PC-3 (cell line): ENCODE results near the gene LSM5.

Experiments
- EZH2 ChIP-seq: fragments of 300-600 bp; sonication (generic); IDR thresholded peaks from one replicate; pipeline ENCODE4 v1.6.1; 2017; ENCODE audit warnings: antibody characterized with exemption, mild to moderate bottlenecking, low read length; ENCODE audit not compliant: unreplicated experiment
- EZH2phosphoT487 ChIP-seq: fragments of 300-600 bp; sonication (generic); IDR thresholded peaks from 2 replicates; pipeline ENCODE4 v1.6.1; 2018; ENCODE audit warnings: mild to moderate bottlenecking, antibody characterized with exemption, low read length, borderline replicate concordance
- TF ChIP-seq, protein P1 (sequence below): fragments of 300-600 bp; sonication (generic); conservative IDR thresholded peaks from 2 replicates; pipeline ENCODE4 v1.5.1; 2017; ENCODE audit warnings: antibody characterized with exemption, low read depth, mild to moderate bottlenecking, low read length

- TF ChIP-seq, protein P1, sequence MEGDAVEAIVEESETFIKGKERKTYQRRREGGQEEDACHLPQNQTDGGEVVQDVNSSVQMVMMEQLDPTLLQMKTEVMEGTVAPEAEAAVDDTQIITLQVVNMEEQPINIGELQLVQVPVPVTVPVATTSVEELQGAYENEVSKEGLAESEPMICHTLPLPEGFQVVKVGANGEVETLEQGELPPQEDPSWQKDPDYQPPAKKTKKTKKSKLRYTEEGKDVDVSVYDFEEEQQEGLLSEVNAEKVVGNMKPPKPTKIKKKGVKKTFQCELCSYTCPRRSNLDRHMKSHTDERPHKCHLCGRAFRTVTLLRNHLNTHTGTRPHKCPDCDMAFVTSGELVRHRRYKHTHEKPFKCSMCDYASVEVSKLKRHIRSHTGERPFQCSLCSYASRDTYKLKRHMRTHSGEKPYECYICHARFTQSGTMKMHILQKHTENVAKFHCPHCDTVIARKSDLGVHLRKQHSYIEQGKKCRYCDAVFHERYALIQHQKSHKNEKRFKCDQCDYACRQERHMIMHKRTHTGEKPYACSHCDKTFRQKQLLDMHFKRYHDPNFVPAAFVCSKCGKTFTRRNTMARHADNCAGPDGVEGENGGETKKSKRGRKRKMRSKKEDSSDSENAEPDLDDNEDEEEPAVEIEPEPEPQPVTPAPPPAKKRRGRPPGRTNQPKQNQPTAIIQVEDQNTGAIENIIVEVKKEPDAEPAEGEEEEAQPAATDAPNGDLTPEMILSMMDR = no peak
- TF ChIP-seq EZH2 = no peak
- TF ChIP-seq EZH2phosphoT487 = no peak
These were observed at the start of gene LSM5 for GRCh38 chr7:32490127-32490796.
